ENCODE results near the gene TMEM41B.

DNA sequence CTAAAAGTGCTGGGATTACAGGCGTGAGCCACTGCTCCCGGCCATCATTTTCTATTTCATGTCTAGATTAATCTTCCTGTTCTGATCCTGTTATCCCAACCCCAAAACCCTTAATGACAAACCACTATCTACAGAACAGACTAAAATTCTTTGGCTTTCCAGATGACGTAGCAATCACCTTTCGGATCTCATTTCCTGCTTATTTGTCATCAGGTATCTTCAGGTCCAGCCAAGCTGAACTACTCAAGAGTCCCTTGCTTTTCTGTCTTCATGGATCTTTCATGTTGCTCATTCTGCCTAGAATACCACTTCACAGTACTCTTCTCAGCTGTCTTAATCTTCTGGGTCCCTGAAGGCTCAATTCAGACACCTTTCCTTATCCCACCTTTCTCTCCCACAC, 42.6 kb upstream of the TMEM41B start:
- TF ChIP-seq, protein P1, sequence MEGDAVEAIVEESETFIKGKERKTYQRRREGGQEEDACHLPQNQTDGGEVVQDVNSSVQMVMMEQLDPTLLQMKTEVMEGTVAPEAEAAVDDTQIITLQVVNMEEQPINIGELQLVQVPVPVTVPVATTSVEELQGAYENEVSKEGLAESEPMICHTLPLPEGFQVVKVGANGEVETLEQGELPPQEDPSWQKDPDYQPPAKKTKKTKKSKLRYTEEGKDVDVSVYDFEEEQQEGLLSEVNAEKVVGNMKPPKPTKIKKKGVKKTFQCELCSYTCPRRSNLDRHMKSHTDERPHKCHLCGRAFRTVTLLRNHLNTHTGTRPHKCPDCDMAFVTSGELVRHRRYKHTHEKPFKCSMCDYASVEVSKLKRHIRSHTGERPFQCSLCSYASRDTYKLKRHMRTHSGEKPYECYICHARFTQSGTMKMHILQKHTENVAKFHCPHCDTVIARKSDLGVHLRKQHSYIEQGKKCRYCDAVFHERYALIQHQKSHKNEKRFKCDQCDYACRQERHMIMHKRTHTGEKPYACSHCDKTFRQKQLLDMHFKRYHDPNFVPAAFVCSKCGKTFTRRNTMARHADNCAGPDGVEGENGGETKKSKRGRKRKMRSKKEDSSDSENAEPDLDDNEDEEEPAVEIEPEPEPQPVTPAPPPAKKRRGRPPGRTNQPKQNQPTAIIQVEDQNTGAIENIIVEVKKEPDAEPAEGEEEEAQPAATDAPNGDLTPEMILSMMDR (IDR thresholded peaks at IDR 0.05; ENCODE audit: low read length) = no peak
- TF ChIP-seq EZH2 (optimal IDR thresholded peaks at IDR 0.05; ENCODE audit: low read depth, low read length) = no peak
- TF ChIP-seq EZH2phosphoT487 (IDR thresholded peaks at IDR 0.05; ENCODE audit: low read length) = no peak
